Measurements from ENCODE around the gene FAM83F.
"Not testable (repeated sequence)": the region's sequence is repeated elsewhere in the genome, so short reads cannot be mapped to it uniquely, and the experiment has no call there.

- TF ChIP-seq HDGF (IDR thresholded peaks at IDR 0.05; ENCODE audit: borderline replicate concordance); SP1 (IDR thresholded peaks at IDR 0.05); FOXA1 (IDR thresholded peaks at IDR 0.05); ELF4 (IDR thresholded peaks at IDR 0.05); FOXK2 (IDR thresholded peaks at IDR 0.05); FOXM1 (IDR thresholded peaks at IDR 0.05; ENCODE audit: borderline replicate concordance); BHLHE40 (IDR thresholded peaks at IDR 0.05; ENCODE audit: borderline replicate concordance); L3MBTL2 (conservative IDR thresholded peaks at IDR 0.05); NFRKB (IDR thresholded peaks at IDR 0.05); TARDBP (IDR thresholded peaks at IDR 0.05); ARNT (IDR thresholded peaks at IDR 0.05); ZNF384 (IDR thresholded peaks at IDR 0.05); SUZ12 (IDR thresholded peaks at IDR 0.05); CTBP1 (IDR thresholded peaks at IDR 0.05; ENCODE audit: borderline replicate concordance): not testable (repeated sequence)
These were observed 43.0 kb upstream of the FAM83F start for GRCh38 chr22:39951603-39952293.
